IgD-negative memory B cell (primary cell): ENCODE results near the gene KCNH2. TPM values are rescaled to one million over a fixed set of nuclear protein-coding genes. Genes with fewer than 3 reads are reported as not detected.

Experiments used
- H3K27ac Mint-ChIP-seq, 3 donors: one replicate each; pipeline ENCODE4 v1.8.0; 2020 to 2022; ENCODE audit warnings: mild to moderate bottlenecking in 3 of 3, mixed read lengths in 3 of 3, moderate library complexity in 1 of 3
- H3K27me3 Mint-ChIP-seq: one replicate; pipeline ENCODE4 v1.8.0; 2021; ENCODE audit warnings: mixed read lengths
- H3K36me3 Mint-ChIP-seq: one replicate; pipeline ENCODE4 v1.8.0; 2020; ENCODE audit warnings: mild to moderate bottlenecking, mixed read lengths
- H3K4me1 Mint-ChIP-seq, 3 donors: one replicate each; pipeline ENCODE4 v1.8.0; 2020 to 2022; ENCODE audit warnings: mixed read lengths in 3 of 3, mild to moderate bottlenecking in 1 of 3
- H3K4me3 Mint-ChIP-seq, 4 donors: one replicate each; pipeline ENCODE4 v1.8.0; 2020 to 2022; ENCODE audit warnings: mild to moderate bottlenecking in 4 of 4, mixed read lengths in 4 of 4, moderate library complexity in 3 of 4
- H3K9me3 Mint-ChIP-seq, 3 donors: one replicate each; pipeline ENCODE4 v1.8.0; 2020 to 2021; ENCODE audit warnings: mixed read lengths in 3 of 3, mild to moderate bottlenecking in 1 of 3
- polyA plus RNA-seq: library from polyadenylated mRNA; unstranded; fragments of 300-500 nt; fragmentation: Illumina TruSeq; gene quantifications from one replicate; pipeline ENCODE4 v1.2.3, GENCODE V29; 2021

Gene KCNH2
- polyA plus RNA-seq, 1 donor from 2014 or later: 2.5 TPM

- Mint-ChIP-seq H3K4me3 (no peak overlapping the region), H3K27ac (no peak overlapping the region), H3K9me3 (no peaks in the 10 kb centered on the region), H3K4me1 (peaks cover 6 to 21% (median 15%) of the 10 kb centered on the region in 3 donors), H3K27me3 (peaks cover 3% of the 10 kb centered on the region), H3K36me3 (peaks cover 2% of the 10 kb centered on the region)
These were observed 8.6 kb downstream of the KCNH2 start for GRCh38 chr7:150969475-150969874.

- Mint-ChIP-seq H3K4me3 (no peak overlapping the region), H3K9me3 (no peaks in the 10 kb centered on the region), H3K4me1 (peaks cover 2 to 17% (median 8%) of the 10 kb centered on the region in 3 donors), H3K36me3 (peaks cover 2% of the 10 kb centered on the region), H3K27me3 (peaks cover 5% of the 10 kb centered on the region), H3K27ac (no peak overlapping the region)
These were observed 9.3 kb downstream of the KCNH2 start for GRCh38 chr7:150968734-150969372.

- peaks cover 1 to 12% (median 3%) of the 10 kb centered on the region in 3 donors for H3K4me1 Mint-ChIP-seq
- H3K9me3 Mint-ChIP-seq: no peaks in the 10 kb centered on the region
- H3K4me3 Mint-ChIP-seq: no peak overlapping the region
- peaks cover 2% of the 10 kb centered on the region for H3K36me3 Mint-ChIP-seq
- H3K27ac Mint-ChIP-seq: peak overlapping the region in 1 of 3 donors; percentile 31
- peaks cover 6% of the 10 kb centered on the region for H3K27me3 Mint-ChIP-seq
These were observed 9.9 kb downstream of the KCNH2 start for GRCh38 chr7:150968056-150968733.

GRCh38 chr7:150967349-150967748 is 10.8 kb downstream of the KCNH2 start:
- H3K4me1 Mint-ChIP-seq: peaks cover 0 to 10% (median 1%) of the 10 kb centered on the region in 3 donors
- H3K4me3 Mint-ChIP-seq: no peak overlapping the region
- no peaks in the 10 kb centered on the region for H3K9me3 Mint-ChIP-seq
- peaks cover 8% of the 10 kb centered on the region for H3K27me3 Mint-ChIP-seq
- H3K27ac Mint-ChIP-seq: no peak overlapping the region
- H3K36me3 Mint-ChIP-seq: peaks cover 2% of the 10 kb centered on the region

GRCh38 chr7:150966002-150966401 is 12.1 kb downstream of the KCNH2 start:
- no peak overlapping the region for H3K27ac Mint-ChIP-seq
- no peaks in the 10 kb centered on the region for H3K9me3 Mint-ChIP-seq
- H3K36me3 Mint-ChIP-seq: peaks cover 2% of the 10 kb centered on the region
- H3K4me1 Mint-ChIP-seq: peaks cover 0 to 7% (median 1%) of the 10 kb centered on the region in 3 donors
- peaks cover 11% of the 10 kb centered on the region for H3K27me3 Mint-ChIP-seq
- no peak overlapping the region for H3K4me3 Mint-ChIP-seq

GRCh38 chr7:150965273-150965830 is 12.8 kb downstream of the KCNH2 start:
- Mint-ChIP-seq H3K9me3 (no peaks in the 10 kb centered on the region), H3K36me3 (peaks cover 2% of the 10 kb centered on the region), H3K4me3 (peak overlapping the region in 1 of 4 donors; percentile 37), H3K4me1 (peaks cover 0 to 7% (median 1%) of the 10 kb centered on the region in 3 donors), H3K27ac (no peak overlapping the region), H3K27me3 (peaks cover 12% of the 10 kb centered on the region)

GRCh38 chr7:150964593-150965111 is 13.5 kb downstream of the KCNH2 start:
- H3K27ac Mint-ChIP-seq: no peak overlapping the region
- peaks cover 2% of the 10 kb centered on the region for H3K36me3 Mint-ChIP-seq
- peaks cover 0 to 7% (median 1%) of the 10 kb centered on the region in 3 donors for H3K4me1 Mint-ChIP-seq
- H3K27me3 Mint-ChIP-seq: peaks cover 15% of the 10 kb centered on the region
- no peak overlapping the region for H3K4me3 Mint-ChIP-seq
- H3K9me3 Mint-ChIP-seq: no peaks in the 10 kb centered on the region

GRCh38 chr7:150963707-150964559 is 14.2 kb downstream of the KCNH2 start:
- Mint-ChIP-seq H3K36me3 (peaks cover 2% of the 10 kb centered on the region), H3K4me3 (peak overlapping the region in 1 of 4 donors; percentile 5), H3K9me3 (no peaks in the 10 kb centered on the region), H3K27ac (no peak overlapping the region), H3K27me3 (peaks cover 19% of the 10 kb centered on the region), H3K4me1 (peaks cover 0 to 7% (median 1%) of the 10 kb centered on the region in 3 donors)

GRCh38 chr7:150962553-150963399 is 15.3 kb downstream of the KCNH2 start:
- Mint-ChIP-seq H3K9me3 (no peaks in the 10 kb centered on the region), H3K27ac (no peak overlapping the region), H3K4me3 (no peak overlapping the region), H3K36me3 (no peaks in the 10 kb centered on the region), H3K27me3 (peaks cover 25% of the 10 kb centered on the region), H3K4me1 (peaks cover 0 to 5% (median 0%) of the 10 kb centered on the region in 3 donors)

GRCh38 chr7:150962290-150962552 is 15.9 kb downstream of the KCNH2 start:
- peaks cover 0 to under 1% (median 0%) of the 10 kb centered on the region in 3 donors for H3K9me3 Mint-ChIP-seq
- H3K27me3 Mint-ChIP-seq: peaks cover 28% of the 10 kb centered on the region
- peaks cover 0 to 4% (median 0%) of the 10 kb centered on the region in 3 donors for H3K4me1 Mint-ChIP-seq
- H3K4me3 Mint-ChIP-seq: no peak overlapping the region
- H3K36me3 Mint-ChIP-seq: peaks cover 2% of the 10 kb centered on the region
- no peak overlapping the region for H3K27ac Mint-ChIP-seq

DNA sequence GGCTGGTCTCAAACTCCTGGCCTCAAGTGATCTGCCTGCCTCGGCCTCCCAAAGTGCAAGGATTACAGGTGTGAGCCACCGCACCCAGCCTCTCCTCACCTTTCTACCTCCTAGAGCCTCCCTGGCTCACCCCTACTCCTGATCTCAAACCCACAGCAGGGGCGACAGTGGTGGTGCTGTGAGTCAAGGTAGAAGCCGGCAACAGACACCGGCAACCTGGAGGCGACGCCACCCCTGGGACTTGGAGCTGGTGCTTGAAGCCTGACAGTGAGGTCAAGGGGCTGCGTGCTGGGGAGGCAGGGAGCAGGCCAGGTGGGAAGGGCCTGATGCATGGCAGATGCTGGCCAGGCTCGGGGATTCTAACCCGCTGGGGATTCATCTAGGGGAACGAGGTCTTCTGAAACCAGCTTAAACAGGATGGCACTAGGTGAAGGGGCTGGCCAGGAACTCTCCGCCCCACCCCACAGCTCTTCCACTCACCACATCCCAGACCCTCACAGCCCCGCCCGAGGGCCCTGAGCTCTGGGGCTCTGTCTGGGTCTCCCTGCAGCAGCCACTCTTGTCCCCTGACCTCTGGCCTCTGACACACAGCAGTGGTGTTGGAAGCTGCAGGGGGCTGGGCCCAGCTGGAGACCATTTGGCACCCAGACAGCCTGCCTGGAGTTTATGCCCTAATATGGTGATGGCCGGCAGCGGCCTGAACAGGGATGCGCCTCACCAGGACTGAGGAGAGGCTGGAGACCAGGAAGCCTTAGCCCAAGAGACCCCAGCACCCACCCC is 16.4 kb downstream of the KCNH2 start:
- H3K4me3 Mint-ChIP-seq: peak overlapping the region in 1 of 4 donors; percentile 17
- H3K36me3 Mint-ChIP-seq: peaks cover 5% of the 10 kb centered on the region
- peaks cover 32% of the 10 kb centered on the region for H3K27me3 Mint-ChIP-seq
- H3K9me3 Mint-ChIP-seq: peaks cover 0 to 1% (median 0%) of the 10 kb centered on the region in 3 donors
- H3K4me1 Mint-ChIP-seq: peaks cover 0 to 4% (median 0%) of the 10 kb centered on the region in 3 donors
- no peak overlapping the region for H3K27ac Mint-ChIP-seq

DNA sequence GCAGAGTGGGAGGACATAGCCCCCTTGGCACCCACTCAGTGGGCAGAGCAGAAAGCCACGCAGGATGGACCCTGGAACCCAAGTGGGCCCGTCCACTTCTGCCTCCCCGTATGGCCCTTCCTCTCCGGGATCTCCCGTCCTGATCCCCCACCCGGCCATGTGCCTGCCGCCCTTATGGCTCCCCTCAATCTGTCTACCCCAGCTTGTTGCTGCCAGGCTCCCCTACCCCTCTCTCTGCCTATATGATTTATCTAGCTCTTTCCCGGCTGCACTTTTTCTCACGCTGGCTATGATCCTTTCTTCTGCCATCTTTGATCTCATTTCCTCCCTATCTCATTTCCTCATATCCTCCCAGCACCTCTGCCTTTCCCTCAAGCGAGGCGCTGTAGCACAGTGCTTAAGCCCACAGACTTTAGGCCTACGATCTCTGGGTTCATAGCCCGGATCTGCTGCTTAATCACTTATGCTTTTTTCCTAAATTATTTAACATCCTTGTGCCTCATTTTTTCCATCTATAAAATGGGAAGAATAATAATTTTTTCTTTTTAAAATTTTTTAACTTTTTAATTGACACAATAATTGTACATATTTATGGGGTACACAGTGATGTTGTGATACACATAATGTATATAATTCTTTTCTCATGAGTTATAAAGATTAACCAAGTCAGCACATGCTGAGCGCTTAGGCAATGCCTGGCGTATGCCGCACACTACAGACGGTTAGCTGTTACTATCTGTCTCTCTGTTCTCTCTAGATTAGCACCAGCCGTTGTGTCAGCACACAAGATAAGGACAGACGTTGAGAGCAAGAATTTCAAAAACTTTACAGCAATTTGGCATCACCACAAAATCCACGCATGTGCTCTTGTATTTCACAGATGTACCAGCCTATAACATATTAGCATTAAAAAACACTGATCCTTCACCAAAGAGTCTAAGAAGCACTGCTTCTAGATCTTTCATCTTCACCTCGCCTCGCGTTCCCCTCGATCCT is 18.1 kb downstream of the KCNH2 start:
- peaks cover 5% of the 10 kb centered on the region for H3K36me3 Mint-ChIP-seq

More for the DNA sequence above, 18.1 kb downstream of the KCNH2 start:
- H3K27me3 Mint-ChIP-seq: peaks cover 38% of the 10 kb centered on the region
- peaks cover 0 to 4% (median 0%) of the 10 kb centered on the region in 3 donors for H3K4me1 Mint-ChIP-seq
- peak overlapping the region in 1 of 4 donors; percentile 48 for H3K4me3 Mint-ChIP-seq
- H3K9me3 Mint-ChIP-seq: peaks cover 0 to 1% (median 0%) of the 10 kb centered on the region in 3 donors
- no peak overlapping the region for H3K27ac Mint-ChIP-seq
